Measurements from ENCODE around the gene GLE1.

GRCh38 chr9:128498911-128499310 is 5.6 kb upstream of the GLE1 start:
- no peak for TF ChIP-seq ZNF8 (CRISPR knock-in tag; IDR thresholded peaks at IDR 0.05)
- no peak for TF ChIP-seq SNAI2 (CRISPR knock-in tag; IDR thresholded peaks at IDR 0.05)
- no peak for TF ChIP-seq TCF4 (CRISPR knock-in tag; IDR thresholded peaks at IDR 0.05; ENCODE audit: borderline replicate concordance)
- no peak for TF ChIP-seq ESRRG (CRISPR knock-in tag; IDR thresholded peaks at IDR 0.05)
- TF ChIP-seq CSRNP3 (CRISPR knock-in tag; IDR thresholded peaks at IDR 0.05) = no peak
- TF ChIP-seq CREB5 (CRISPR knock-in tag; IDR thresholded peaks at IDR 0.05; ENCODE audit: low read depth) = no peak
- no peak for TF ChIP-seq RARB (CRISPR knock-in tag; IDR thresholded peaks at IDR 0.05)
- TF ChIP-seq GLIS3 (CRISPR knock-in tag; IDR thresholded peaks at IDR 0.05) = no peak
- no peak for TF ChIP-seq TOX (CRISPR knock-in tag; IDR thresholded peaks at IDR 0.05; ENCODE audit: borderline replicate concordance)
- no peak for TF ChIP-seq ZFP3 (CRISPR knock-in tag; IDR thresholded peaks at IDR 0.05)
- no peak for TF ChIP-seq BACH2 (CRISPR knock-in tag; IDR thresholded peaks at IDR 0.05; ENCODE audit: borderline replicate concordance)
- TF ChIP-seq OSR1 (CRISPR knock-in tag; IDR thresholded peaks at IDR 0.05) = no peak
